GM21447 (cell line): ENCODE measurements around the gene PSMB3.
"Not testable (repeated sequence)": the region's sequence is repeated elsewhere in the genome, so short reads cannot be mapped to it uniquely, and the experiment has no call there.

Experiments
- ATAC-seq: cut with Tn5 transposase; IDR thresholded peaks from one replicate; pipeline ENCODE4 v1.9.1; 2021; ENCODE audit not compliant: unreplicated experiment

PSMB3 gene

GRCh38 chr17:38748892-38749222, 3.7 kb upstream of the PSMB3 start:
- no peak for ATAC-seq

DNA sequence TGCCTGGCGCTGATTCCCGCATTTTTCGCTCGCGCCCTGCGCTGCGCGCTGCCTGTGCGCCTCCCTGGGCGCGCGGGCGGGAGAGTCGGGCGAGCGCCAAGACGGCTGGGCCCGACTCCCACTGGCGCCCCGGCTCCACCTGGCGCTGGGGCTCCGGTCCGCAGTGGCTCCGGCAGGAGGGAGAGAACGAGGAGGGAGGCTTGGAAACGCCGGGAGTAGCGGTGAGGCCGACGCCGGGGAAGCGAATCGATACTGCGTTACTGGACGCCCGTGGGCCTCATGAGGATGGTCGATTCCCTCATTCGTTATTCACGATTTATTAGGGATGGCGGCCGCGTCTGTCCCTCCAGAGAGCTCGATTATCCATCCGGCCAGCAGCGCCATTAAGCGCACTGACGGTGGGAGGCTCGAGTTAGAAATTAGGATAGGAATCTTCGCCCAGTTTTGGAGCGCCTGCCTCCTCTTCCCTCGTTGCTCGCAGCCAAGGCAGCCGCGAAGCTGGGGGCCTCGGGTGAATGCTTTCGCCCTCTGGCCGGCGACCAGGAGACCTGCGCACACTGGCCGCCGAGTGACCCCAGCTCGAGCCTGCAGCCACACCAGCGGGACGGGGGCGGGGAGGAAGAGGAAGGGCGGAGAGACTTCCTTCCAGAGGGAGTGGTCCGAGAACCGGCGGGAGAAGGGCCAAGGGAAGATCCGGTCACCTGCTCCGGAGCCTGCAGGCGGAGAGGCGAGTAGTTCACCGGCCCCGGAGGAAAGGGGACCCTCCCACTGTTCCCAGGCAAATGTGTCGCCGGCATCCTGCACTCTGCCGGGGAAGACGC, 3.1 kb upstream of the PSMB3 start:
- no peak for ATAC-seq

- ATAC-seq = no peak
Observed at GRCh38 chr17:38750044-38750311, 2.6 kb upstream of the PSMB3 start.

- no peak for ATAC-seq
Observed at GRCh38 chr17:38750312-38751121, 2.0 kb upstream of the PSMB3 start.

DNA sequence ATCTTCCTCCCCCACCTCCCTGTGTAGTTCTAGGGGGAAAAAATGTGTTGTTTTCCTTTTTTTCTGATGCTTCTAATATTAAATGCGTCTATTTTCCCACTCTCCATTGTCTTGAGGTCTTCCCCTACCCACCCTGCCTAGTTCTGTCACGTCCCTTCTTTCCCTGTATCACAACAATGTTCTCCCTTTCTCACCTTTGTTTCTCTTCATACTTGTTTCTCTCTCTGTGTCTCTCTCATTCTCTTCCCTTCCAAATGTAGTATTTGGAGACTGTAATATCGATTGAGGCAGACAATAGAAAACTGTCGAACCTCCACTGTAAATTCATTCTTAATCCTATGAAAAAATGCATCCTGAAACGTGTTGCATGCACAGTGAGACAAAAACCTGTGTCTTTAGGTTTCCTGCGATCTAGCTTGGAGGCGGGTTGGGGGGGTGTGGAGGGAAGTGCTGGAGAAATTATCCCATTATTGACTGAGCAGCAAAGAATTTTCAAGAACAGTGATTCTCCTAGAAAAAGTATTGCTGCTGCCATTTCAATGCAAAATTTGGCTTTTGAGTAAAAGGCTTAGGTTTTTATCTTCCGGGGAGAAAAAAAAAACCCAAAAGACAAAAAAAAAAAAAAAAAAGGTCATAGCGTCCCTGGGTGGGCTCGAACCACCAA, 1.3 kb upstream of the PSMB3 start:
- ATAC-seq = no peak

- peak; percentile 18 for ATAC-seq
Observed at GRCh38 chr17:38751808-38752307, 683 bp upstream of the PSMB3 start.

DNA sequence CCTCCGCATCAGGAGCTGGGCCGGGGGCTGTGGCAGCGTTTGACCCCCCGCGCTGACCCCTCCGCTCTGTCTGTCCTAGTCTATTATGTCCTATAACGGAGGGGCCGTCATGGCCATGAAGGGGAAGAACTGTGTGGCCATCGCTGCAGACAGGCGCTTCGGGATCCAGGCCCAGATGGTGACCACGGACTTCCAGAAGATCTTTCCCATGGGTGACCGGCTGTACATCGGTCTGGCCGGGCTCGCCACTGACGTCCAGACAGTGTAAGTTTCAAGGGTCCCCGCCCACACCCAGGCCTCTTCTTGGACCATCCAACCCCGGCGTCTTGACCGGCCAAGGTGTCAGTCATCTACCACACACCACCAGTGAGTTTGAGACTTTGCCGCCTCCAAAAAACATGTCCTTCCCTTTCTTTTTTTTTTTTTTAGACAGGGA, 548 bp downstream of the PSMB3 start:
- ATAC-seq = no peak

DNA sequence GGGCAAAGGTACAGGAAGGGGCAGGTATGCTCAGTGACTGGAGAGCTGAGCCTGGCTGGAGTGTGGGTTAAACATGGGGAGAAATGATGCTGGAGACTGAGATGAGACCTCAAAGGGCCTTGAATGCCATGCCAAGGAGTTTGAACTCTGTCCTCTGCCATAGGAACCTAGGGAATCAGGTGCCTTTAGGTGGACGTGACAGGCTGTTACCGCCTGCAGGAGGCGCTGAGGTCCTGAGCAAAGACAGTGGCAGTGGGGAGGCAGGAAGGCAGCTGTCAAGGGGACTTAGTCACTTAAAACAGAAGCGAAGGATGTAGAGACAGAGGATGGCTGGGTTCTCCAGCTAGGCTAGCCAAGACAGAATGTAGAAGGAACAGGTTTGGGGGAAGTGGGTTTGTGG, 9.1 kb downstream of the PSMB3 start:
- no peak for ATAC-seq

- ATAC-seq = no peak
Observed at GRCh38 chr17:38762231-38762630, 9.7 kb downstream of the PSMB3 start.

DNA sequence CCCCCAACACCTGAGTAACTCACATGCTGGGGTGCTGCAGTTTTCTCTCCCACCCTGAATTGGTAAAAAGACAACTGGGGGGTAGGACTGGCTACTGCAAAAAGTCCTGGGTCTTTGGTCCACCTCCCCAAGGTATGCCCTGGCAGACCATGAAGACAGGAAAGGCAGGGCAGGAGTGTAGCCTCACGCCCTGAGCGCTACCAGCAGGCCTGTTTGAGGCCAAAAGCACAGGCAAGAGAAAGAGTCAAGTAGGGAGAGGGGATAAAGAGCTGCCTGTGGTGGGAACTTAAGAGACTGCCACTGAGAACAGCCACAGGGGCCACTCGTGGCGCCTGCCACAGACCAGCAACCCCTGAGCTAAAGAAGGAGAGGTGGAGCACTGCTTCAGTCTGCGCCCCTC, 13.8 kb downstream of the PSMB3 start:
- no peak for ATAC-seq

GRCh38 chr17:38768417-38768816, 15.9 kb downstream of the PSMB3 start:
- ATAC-seq = no peak

DNA sequence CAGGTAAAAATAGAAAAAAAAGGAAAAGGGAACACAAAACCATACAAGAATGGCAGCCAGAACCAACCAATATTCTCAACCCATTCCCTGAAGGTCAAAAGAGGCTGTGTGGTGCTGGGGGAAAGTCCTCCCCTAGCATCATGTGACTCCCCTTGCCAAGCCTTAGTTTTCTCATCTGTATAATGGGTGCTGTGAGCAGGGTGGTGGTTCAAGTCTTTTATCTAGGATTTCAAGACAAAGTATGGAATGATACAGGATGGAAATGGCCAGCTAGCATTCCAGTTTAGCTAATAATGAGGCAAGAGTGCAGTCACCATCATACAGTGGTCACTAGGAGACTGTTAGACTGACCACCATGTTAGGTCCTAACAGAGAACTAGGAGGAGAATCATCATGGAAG, 20.7 kb downstream of the PSMB3 start:
- no peak for ATAC-seq

DNA sequence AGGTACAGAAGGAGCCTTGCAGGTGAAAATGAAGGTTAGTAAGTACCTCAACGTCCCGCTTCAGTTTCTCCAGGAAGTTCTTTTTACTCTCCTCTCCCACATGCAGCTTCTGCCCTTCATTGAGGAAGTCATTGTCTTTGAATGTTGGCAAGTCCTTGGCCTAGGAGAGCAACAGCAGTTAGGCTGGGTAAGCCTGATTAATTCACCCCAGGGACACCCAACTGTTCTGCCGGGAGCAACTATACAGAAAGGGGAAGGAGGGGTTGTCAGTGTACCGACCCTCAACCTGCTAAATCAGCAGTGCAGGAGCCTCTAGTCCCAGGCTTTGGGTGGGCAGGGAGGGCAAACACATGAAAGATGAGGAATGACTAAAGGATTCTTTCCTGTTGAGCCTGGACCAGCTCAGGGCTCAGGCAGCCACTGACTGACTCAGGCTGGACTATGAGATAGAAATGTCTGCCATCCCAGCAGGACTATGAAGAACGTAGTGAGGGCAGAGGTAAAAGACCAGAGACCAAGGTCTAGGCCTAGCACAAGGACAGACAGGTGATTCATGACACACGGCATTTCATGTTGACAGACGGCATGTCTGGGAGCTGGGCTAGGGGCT, 25.2 kb downstream of the PSMB3 start:
- no peak for ATAC-seq

GRCh38 chr17:38779965-38780752, 27.6 kb downstream of the PSMB3 start:
- no peak for ATAC-seq

GRCh38 chr17:38783227-38783626, 30.7 kb downstream of the PSMB3 start:
- no peak for ATAC-seq

- ATAC-seq = no peak
Observed at GRCh38 chr17:38786372-38786771, 33.8 kb downstream of the PSMB3 start.

GRCh38 chr17:38787999-38788398, 35.5 kb downstream of the PSMB3 start:
- ATAC-seq = not testable (repeated sequence)

- no peak for ATAC-seq
Observed at GRCh38 chr17:38789185-38789584, 36.6 kb downstream of the PSMB3 start.

GRCh38 chr17:38790148-38790707, 37.7 kb downstream of the PSMB3 start:
- ATAC-seq = not testable (repeated sequence)

GRCh38 chr17:38791162-38791561, 38.6 kb downstream of the PSMB3 start:
- no peak for ATAC-seq
